KMS-11 (cell line): ENCODE results near the gene MSX2.

ENCODE experiments used
- H2AFZ ChIP-seq: fragments of 200-600 bp; sonication (generic); 2 replicates; pipeline ENCODE4 v1.6.1; 2016; ENCODE audit warnings: antibody characterized with exemption, mixed run types, low read depth
- H3K27ac ChIP-seq: fragments of 200-600 bp; sonication (generic); 2 replicates; pipeline ENCODE4 v1.6.1; 2016; ENCODE audit warnings: mild to moderate bottlenecking, mixed run types
- H3K27me3 ChIP-seq: fragments of 200-600 bp; sonication (generic); 2 replicates; pipeline ENCODE4 v1.6.1; 2017; ENCODE audit warnings: mild to moderate bottlenecking, low read depth, mixed run types, moderate library complexity; ENCODE audit not compliant: insufficient read depth
- H3K36me3 ChIP-seq: fragments of 200-600 bp; sonication (generic); 2 replicates; pipeline ENCODE4 v1.6.1; 2017; ENCODE audit warnings: mild to moderate bottlenecking, mixed run types; ENCODE audit not compliant: insufficient read depth
- H3K4me1 ChIP-seq: fragments of 200-600 bp; sonication (generic); 2 replicates; pipeline ENCODE4 v1.6.1; 2016; ENCODE audit warnings: mild to moderate bottlenecking, low read depth, mixed run types; ENCODE audit not compliant: poor library complexity, severe bottlenecking
- H3K4me2 ChIP-seq: fragments of 200-600 bp; sonication (generic); 2 replicates; pipeline ENCODE4 v1.7.0; 2016; ENCODE audit warnings: mild to moderate bottlenecking, mixed run types
- H3K4me3 ChIP-seq: fragments of 200-600 bp; sonication (generic); IDR thresholded peaks from 2 replicates; pipeline ENCODE4 v1.6.1; 2017; ENCODE audit warnings: low read depth, low read length, mixed read lengths; ENCODE audit not compliant: insufficient read depth
- H3K79me2 ChIP-seq: fragments of 200-600 bp; sonication (generic); 2 replicates; pipeline ENCODE4 v1.6.1; 2016; ENCODE audit warnings: low read depth, mixed run types; ENCODE audit not compliant: insufficient read depth
- H3K9ac ChIP-seq: fragments of 200-600 bp; sonication (generic); 2 replicates; pipeline ENCODE4 v1.6.1; 2016; ENCODE audit warnings: mild to moderate bottlenecking, mixed run types
- H4K20me1 ChIP-seq: fragments of 200-600 bp; sonication (generic); 2 replicates; pipeline ENCODE4 v1.6.1; 2016; ENCODE audit warnings: mild to moderate bottlenecking, mixed run types; ENCODE audit not compliant: insufficient read depth
- CTCF ChIP-seq: fragments of 200-600 bp; sonication (generic); conservative IDR thresholded peaks from 2 replicates; pipeline ENCODE4 v1.6.1; 2017; ENCODE audit warnings: low read depth, mild to moderate bottlenecking, antibody characterized with exemption, low read length, moderate library complexity, mixed read lengths

Gene MSX2

GRCh38 chr5:174729075-174729680 is 4.8 kb downstream of the MSX2 start:
- Histone ChIP-seq H3K4me2 (no peak overlapping the region), H3K27me3 (no peaks in the 10 kb centered on the region), H3K9ac (no peak overlapping the region), H3K79me2 (no peaks in the 10 kb centered on the region), H2AFZ (no peak overlapping the region), H3K36me3 (no peaks in the 10 kb centered on the region), H3K4me1 (no peaks in the 10 kb centered on the region), H3K4me3 (no peak overlapping the region), H4K20me1 (no peaks in the 10 kb centered on the region), H3K27ac (no peak overlapping the region)
- TF ChIP-seq CTCF: no peak

GRCh38 chr5:174731214-174732035 is 7.0 kb downstream of the MSX2 start:
- no peak for TF ChIP-seq CTCF
- Histone ChIP-seq H3K4me3 (no peak overlapping the region), H4K20me1 (no peaks in the 10 kb centered on the region), H3K9ac (no peak overlapping the region), H2AFZ (no peak overlapping the region), H3K4me2 (no peak overlapping the region), H3K4me1 (no peaks in the 10 kb centered on the region), H3K36me3 (no peaks in the 10 kb centered on the region), H3K27me3 (no peaks in the 10 kb centered on the region), H3K27ac (no peak overlapping the region), H3K79me2 (no peaks in the 10 kb centered on the region)

- no peak for TF ChIP-seq CTCF
- Histone ChIP-seq H2AFZ (no peak overlapping the region), H3K9ac (no peak overlapping the region), H3K4me1 (no peaks in the 10 kb centered on the region), H3K27ac (no peak overlapping the region), H3K79me2 (no peaks in the 10 kb centered on the region), H3K36me3 (no peaks in the 10 kb centered on the region), H3K27me3 (no peaks in the 10 kb centered on the region), H3K4me3 (no peak overlapping the region), H3K4me2 (no peak overlapping the region), H4K20me1 (no peaks in the 10 kb centered on the region)
These were observed 7.9 kb downstream of the MSX2 start for GRCh38 chr5:174732036-174733020.

GRCh38 chr5:174733091-174733690 is 8.8 kb downstream of the MSX2 start:
- no peak for TF ChIP-seq CTCF
- Histone ChIP-seq H3K4me1 (no peaks in the 10 kb centered on the region), H3K4me2 (no peak overlapping the region), H2AFZ (no peak overlapping the region), H3K9ac (no peak overlapping the region), H3K4me3 (no peak overlapping the region), H3K79me2 (no peaks in the 10 kb centered on the region), H3K27me3 (no peaks in the 10 kb centered on the region), H3K36me3 (no peaks in the 10 kb centered on the region), H3K27ac (no peak overlapping the region), H4K20me1 (no peaks in the 10 kb centered on the region)
